Lung microvascular endothelial cell (primary cell): Measurements from ENCODE around the gene IFI35. TPM values are rescaled to one million over a fixed set of nuclear protein-coding genes. Genes with fewer than 3 reads are reported as not detected.
"Not testable (repeated sequence)": the region's sequence is repeated elsewhere in the genome, so short reads cannot be mapped to it uniquely, and the experiment has no call there.

Source experiments
- DNase-seq, 2 donors: peaks; one replicate each; pipeline versions ENCODE4 v3.0.0 to v3.0.0-alpha.2; 2010; ENCODE audit warnings: low read depth in 2 of 2
- total RNA-seq: library from RNA; depleted of rRNA; stranded (reverse); fragments of >200 nt; gene quantifications from 2 replicates; pipeline ENCODE4 v1.2.1, GENCODE V29; 2014

Gene IFI35
- 7.5 and 8.3 TPM in 2 replicates for total RNA-seq

- peak; percentile 81 to 91 for DNase-seq
These were observed at the start of gene IFI35 for GRCh38 chr17:43006639-43007551. IFI35 (plus strand) TSS chr17:43006784; CDS start chr17:43006948, 164 bp downstream.

DNA sequence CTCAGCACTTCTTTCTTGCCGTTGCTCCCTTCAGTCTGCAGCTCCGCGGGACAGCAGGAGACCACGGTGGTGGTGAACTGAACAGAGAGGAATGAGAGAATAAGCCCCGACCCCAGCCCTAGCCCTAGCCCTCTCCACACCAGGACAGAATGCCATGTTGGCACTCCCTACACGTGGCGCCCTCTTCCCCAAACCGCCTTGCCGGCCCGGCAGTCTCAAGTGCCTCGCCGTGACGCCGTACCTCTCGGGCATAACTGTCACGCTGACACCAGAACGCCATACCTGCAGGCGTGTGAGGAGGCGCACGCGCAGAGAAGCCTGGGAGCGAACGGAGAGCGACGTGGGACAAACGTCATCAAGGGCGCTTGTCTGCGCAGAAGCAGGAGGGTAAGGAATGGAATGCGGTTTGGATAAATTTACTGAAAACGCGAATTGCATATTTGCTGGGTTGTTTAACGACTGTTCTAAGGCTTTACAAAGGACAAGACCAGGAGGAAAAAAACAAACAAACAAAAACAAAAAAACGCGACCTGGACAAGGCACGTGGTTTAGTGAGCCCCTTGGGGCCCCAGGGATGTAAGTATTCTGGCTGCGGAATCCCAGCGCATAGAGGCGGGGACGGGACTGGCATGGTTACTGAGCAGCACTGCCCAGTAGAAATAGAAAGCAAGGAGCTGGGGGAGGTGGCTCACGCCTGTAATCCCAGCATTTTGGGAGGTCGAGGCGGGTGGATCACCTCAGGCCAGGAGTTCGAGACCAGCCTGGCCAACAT, 42.2 kb upstream of the IFI35 start, which contains the start of gene AARSD1:
Gene AARSD1 (minus strand): TSS at position 294 of the 772 bp plus-strand sequence. CDS start 14 bp downstream, at position 280.
- DNase-seq, result peak; percentile 95 to 96

DNA sequence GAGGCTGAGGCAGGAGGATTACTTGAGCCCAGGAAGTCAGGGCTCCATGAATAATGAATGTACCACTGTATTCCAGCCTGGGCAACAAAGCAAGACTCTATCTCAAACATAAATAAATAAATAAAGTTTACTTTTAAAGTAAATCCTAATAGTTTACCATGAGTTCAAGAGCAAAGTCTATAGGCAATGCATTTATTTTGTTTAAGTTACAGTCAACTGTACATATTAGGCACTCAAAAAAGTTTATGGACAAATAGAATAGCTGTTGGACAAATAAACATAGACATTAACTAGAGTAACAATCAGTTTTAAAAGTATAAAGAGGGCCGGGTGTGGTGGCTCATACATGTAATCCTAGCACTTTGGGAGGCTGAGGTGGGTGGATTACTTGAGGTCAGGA, 38.7 kb upstream of the IFI35 start:
- DNase-seq, result no peak

GRCh38 chr17:42969001-42969581, 37.5 kb upstream of the IFI35 start:
- no peak for DNase-seq

DNA sequence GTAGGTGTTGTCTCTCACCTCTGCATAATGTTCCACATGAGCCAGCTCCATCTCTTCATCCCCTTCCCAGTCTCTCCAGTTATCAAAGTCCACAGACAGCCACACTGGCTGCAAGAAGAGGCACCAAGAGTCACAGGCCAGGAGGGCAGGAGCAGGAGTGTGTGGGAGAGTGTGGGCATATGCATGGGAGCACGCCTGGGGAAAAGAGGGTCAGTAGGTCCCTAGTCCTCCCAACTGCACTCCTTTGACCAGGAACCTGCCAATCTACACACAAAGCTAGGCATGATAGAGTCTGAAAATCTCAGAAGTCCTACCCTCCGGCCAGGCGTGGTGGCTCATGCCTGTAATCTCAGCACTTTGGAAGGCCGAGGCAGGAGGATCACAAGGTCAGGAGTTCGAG, 35.0 kb upstream of the IFI35 start:
- no peak for DNase-seq

GRCh38 chr17:42973323-42973722, 33.3 kb upstream of the IFI35 start:
- DNase-seq, result not testable (repeated sequence)

DNA sequence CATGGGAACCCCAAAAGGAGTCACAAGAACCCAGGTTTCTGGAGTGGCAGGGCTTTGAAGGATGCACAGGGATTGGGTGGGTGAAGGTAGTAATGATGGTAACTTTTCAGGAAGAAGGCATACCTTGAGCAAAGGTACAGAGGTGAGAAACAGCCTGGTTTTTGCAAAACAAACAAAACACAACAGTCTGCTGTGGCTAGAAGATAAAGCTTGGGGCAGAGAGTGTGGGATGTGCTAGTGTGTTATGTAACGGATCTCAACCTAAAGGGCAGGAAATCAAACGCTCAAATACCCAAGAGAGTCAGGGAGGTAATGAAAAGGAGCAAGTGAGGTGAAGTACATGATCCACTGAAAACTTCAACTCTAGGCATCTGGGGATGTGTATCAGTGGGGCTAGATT, 31.3 kb upstream of the IFI35 start:
- no peak for DNase-seq

DNA sequence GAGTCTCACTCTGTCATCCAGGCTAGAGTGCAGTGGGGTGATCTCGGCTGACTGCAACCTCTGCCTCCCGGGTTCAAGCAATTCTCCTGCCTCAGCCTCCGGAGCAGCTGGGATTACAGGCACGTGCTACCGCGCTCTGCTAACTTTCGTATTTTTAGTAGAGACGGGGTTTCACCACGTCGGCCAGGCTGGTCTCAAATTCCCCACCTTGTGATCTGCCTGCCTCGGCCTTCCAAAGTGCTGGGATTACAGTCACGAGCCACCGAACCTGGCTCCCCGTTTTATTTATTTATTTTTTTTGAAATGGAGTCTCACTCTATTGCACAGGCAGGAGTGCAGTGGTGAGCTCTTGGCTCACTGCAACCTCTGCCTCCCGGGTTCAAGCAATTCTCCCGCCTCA, 30.9 kb upstream of the IFI35 start:
- DNase-seq, result not testable (repeated sequence)

DNA sequence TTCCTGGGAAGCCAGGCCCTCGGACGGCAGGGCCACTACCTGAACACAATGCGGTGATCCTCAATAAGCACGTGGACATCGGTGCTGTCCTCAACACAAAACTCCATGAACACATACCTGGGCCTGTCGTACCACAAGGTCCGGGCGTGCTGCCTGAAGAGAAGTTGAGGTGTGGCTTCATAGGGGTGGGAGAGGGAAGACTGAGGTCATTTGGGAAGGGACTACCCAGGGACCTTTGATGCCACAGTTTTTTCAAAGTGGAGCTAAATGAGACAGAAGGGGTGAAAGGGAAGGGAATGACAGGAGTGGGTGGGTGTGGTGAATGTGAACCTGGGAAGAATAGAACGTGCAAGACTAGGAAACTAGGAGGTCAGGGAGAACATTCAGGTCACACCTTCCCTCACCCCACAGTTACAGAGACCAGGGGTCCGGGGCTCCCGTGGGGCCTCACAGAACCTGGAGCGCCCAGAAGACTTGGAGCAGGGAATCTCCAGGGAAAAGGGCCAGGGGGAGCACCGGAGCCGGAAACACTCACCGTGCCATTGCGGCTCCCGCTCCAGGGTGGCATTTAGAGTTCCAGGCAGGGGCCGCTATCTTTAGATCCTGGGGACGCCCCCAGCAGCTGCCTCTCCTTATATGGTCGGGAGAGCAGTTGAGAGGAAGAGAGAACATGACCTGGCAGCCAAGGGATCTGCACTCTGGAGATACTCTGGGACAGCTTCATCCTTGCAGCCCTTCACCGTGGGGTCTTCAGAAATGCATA, 26.9 kb upstream of the IFI35 start, which contains the start of gene PTGES3L:
Gene PTGES3L (minus strand): TSS at position 570 of the 763 bp plus-strand sequence. CDS start 27 bp downstream, at position 543.
- DNase-seq, result peak; percentile 32 to 52

DNA sequence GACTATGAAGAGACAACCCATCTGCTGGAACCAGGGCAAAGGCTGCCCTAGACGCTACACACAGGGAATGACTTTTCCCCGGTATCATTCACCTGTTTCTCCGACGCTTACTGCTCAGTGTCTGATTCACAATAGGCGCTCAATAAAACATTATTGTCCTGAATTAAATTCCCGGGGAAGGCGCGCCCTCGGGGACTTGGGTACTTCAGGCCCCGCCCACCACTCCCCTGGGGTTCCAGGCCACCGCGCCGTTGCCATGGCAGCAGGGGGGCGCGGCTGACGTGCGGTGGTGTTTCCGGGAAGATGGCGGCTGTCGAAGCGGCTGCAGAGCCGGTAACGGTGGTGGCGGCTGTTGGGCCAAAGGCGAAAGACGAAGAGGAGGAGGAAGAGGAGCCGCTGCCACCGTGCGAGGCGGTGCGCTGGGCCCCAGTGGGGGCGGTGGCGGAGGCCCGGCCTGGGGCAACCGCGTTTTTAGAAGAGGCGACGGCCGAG, 26.3 kb upstream of the IFI35 start, which contains the start of gene RUNDC1:
Gene RUNDC1 (plus strand): TSS at position 292 of the 492 bp plus-strand sequence. CDS start 12 bp downstream, at position 304.
- peak; percentile 82 to 90 for DNase-seq

GRCh38 chr17:42980766-42981397, 25.7 kb upstream of the IFI35 start:
- DNase-seq, result peak; percentile 58 to 68

GRCh38 chr17:42982266-42982665, 24.3 kb upstream of the IFI35 start:
- peak in 1 of 2 donors; percentile 37 for DNase-seq

DNA sequence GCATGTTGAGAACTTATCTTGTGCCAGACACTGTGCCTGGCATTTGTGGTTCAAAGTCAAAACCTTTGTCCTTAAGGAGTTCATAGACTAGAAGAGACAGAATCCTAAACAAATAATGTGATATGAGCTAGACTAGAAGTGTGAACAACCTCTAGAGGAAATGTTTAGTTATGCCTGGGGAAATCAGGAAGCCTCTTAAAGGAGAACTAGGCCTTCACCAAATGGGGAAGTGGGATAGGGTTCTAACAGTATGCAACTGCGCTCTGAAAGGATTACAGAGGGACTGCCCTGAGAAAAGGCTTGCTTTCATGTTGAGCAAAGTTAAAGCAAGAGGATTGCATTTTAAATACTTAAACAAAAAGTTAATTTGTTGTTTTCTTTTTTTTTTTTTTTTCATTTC, 21.4 kb upstream of the IFI35 start:
- DNase-seq, result no peak

- no peak for DNase-seq
These were observed 17.4 kb upstream of the IFI35 start for GRCh38 chr17:42989141-42989540.

DNA sequence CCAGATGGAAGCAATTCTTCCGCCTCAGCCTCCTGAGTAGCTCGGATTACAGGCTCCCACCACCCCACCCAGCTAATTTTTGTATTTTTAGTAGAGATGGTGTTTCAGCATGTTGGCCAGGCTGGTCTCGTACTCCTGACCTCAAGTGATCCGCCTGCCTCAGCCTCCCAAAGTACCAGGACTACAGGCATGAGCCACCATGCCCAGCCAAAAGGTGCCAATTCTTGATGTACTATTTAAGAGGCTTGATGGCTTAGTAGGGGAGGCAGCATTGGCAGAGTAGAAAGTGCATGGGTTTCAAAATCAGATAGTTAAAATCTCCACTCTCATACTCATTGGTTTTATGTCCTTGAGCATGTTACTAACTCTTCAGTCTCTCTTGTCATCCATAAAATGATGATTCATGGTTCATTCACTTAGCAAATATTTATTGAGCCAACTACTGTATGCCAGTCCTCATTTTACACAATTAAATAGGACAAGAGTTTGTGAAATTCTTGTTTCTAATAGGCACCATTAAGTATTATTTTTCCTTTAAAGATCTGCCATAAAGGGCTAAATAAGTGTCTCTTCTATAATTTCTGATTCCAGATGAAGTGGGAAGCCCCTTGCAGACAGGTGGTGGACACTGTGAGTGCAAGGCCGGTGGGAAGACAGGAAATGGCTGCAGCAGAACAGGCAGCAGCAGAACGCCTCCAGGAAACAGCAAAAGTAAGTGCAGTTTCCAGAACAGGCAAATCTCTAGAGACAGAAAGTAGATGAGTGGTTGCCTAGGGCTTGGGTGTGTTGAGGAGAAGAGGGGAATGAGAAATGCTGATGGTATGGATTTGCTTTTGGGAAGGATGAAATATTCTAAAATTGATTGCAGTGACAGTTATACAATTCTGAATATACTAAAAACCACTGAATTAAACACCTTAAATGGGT, 16.6 kb upstream of the IFI35 start:
- no peak for DNase-seq

GRCh38 chr17:42991471-42991870, 15.1 kb upstream of the IFI35 start:
- no peak for DNase-seq

DNA sequence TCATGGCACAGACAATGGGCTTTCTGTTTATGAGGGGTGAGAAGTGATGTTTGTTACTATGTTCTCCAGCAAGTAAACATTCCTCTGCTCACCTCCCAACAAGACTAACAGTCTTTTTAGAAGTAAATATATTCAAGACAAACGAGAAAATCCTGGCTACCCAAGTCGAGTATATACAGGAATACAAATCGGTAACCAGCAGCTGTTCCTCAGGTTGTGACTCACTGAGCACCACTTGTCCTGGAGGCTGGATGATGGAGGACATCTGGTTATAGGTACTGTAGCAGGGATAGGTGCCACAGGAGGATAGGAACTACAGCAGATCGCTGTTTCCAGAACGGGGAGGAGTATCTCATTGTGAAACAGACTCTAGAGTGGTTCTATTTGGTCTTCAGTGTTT, 13.7 kb upstream of the IFI35 start:
- DNase-seq, result no peak

DNA sequence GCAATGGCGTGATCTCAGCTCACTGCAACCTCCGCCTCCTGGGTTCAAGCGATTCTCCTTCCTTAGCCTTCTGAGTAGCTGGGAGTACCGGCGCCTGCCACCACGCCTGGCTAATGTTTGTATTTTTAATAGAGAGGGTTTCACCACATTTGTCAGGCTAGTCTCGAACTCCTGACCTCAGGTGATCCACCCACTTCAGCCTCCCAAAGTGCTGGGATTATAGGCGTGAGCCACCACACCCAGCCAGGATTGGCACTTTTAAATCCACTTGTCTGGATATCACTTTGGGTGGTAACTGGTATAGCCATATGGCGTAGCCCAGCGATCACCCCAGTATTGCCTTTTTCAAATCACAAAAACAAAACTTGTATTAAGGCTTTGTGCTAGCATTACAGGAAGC, 12.7 kb upstream of the IFI35 start:
- DNase-seq, result not testable (repeated sequence)

DNA sequence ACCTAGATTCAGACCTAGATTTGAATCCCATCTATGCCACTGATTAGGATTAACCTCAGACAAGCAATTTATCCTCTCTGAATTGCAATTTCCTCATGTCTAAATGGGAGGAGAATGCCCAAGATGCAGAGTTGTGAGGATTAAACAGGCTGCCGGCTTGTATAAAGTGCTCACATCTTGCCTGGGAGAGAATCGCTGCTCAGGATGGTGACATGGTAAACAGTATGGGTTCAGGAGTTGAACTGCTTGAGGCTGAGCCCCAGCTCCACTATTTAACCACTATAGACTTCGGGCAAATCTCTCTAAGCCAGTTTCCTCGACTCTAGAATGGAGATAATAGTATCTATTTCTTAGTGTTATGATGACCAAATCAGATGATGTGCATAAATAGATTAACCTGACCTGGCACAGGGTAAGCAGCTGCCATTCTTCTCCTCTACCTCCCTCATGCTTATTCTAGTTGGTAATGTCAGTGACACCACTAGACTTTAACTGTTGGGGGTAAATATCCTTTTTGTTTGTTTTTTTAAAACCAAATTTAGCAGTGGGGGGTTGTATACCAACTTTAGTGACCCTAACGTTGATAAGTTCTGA, 9.1 kb upstream of the IFI35 start:
- DNase-seq, result no peak
